SK-N-MC (cell line): Measurements from ENCODE around the gene TRIML2.

Source experiments
- DNase-seq: peaks from one replicate; pipeline ENCODE4 v3.0.0-alpha.2; 2011; ENCODE audit warnings: low read depth, low spot score
- H3K27ac ChIP-seq: fragments of 200-600 bp; sonication (generic); 2 replicates; pipeline ENCODE4 v1.5.1; 2016; ENCODE audit warnings: mixed run types
- H3K36me3 ChIP-seq: fragments of 200-600 bp; sonication (generic); 2 replicates; pipeline ENCODE4 v1.6.1; 2017; ENCODE audit warnings: antibody characterized with exemption, low read length, mixed read lengths; ENCODE audit not compliant: insufficient read depth
- H3K4me3 ChIP-seq: fragments of 200-600 bp; sonication (generic); 2 replicates; pipeline ENCODE4 v1.5.1; 2016
- H3K9ac ChIP-seq: fragments of 200-600 bp; sonication (generic); 2 replicates; pipeline ENCODE4 v1.8.0; 2017; ENCODE audit warnings: mixed run types, mixed read lengths; ENCODE audit not compliant: insufficient read length
- H3K9me3 ChIP-seq: fragments of 200-600 bp; sonication (generic); 2 replicates; pipeline ENCODE4 v1.6.1; 2017; ENCODE audit warnings: low read depth, mild to moderate bottlenecking, antibody characterized with exemption, low read length, moderate library complexity, mixed read lengths
- EZH2 ChIP-seq: fragments of 200-600 bp; sonication (generic); IDR thresholded peaks from one replicate; pipeline ENCODE4 v1.6.1; 2017; ENCODE audit warnings: antibody characterized with exemption
- FOXP2 ChIP-seq: optimal IDR thresholded peaks from 2 replicates; pipeline ENCODE3; 2011; ENCODE audit warnings: mild to moderate bottlenecking, moderate library complexity; ENCODE audit not compliant: insufficient read depth; ENCODE audit errors: extremely low read length, control extremely low read depth
- POLR2AphosphoS5 ChIP-seq: IDR thresholded peaks from 2 replicates; pipeline ENCODE4 v1.6.1; 2012; ENCODE audit warnings: mild to moderate bottlenecking, low read depth, low read length, borderline replicate concordance

TRIML2 gene, protein sequence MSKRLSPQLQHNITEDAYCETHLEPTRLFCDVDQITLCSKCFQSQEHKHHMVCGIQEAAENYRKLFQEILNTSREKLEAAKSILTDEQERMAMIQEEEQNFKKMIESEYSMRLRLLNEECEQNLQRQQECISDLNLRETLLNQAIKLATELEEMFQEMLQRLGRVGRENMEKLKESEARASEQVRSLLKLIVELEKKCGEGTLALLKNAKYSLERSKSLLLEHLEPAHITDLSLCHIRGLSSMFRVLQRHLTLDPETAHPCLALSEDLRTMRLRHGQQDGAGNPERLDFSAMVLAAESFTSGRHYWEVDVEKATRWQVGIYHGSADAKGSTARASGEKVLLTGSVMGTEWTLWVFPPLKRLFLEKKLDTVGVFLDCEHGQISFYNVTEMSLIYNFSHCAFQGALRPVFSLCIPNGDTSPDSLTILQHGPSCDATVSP

DNA sequence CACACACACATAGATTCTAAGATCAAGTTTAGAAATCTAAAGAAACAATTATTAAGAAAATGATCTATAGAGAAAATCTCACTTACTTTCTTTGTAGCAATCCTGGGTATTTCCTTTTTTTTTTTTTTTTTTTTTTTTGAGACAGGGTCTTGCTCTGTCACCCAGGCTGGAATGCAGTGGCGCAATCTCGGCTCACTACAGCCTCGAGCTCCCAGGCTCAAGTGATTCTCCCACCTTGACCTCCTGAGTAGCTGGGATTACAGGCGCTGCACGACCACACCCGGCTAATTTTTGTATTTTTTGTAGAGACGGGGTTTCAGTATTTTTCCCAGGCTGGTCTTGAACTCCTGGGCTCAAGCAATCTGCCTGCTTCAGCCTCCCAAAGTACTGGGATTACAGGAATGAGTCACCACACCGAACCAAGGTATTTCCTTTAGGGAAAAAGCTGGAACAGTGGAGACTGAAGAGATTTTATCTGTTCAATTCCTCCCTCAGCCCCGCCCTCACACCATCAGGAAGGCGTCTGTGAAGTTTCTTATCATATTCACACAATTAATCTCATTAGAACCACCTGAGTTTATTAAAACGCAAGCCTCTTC is at the start of gene TRIML2:
Gene TRIML2, minus strand, starts transcription at position 447 of the 599 bp plus-strand sequence. CDS start 4,235 bp downstream, outside the sequence.
- TF ChIP-seq POLR2AphosphoS5 (no peak), EZH2 (no peak), FOXP2 (no peak)
- Histone ChIP-seq H3K27ac (no peak within 1 kb of the TSS), H3K9me3 (no peaks in the 10 kb centered on the region), H3K9ac (no peak within 1 kb of the TSS), H3K36me3 (no peaks in the 10 kb centered on the region), H3K4me3 (no peak within 1 kb of the TSS)
- DNase-seq, result no peak

DNA sequence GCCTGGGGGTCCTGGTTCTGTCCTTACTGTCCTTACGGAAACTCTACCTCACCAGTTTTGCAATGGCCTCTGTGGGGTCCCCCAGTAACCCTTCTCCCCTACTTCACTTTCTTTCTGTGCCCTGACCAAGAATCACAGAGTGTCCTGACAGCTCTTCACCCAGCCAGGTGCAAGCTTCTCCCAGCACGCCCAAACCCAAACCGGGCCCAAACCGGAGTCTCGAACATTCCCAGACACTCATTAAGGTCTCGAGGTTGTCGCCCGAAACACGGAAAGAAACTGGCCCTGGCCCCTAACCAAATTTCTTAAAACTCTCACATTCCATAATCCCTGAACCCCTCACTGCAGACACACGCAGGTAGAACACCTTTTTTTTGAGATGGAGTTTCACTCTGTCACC is 48.9 kb upstream of the TRIML2 start:
- DNase-seq, result no peak
- Histone ChIP-seq H3K9me3 (no peaks in the 10 kb centered on the region), H3K9ac (no peak overlapping the region), H3K4me3 (no peak overlapping the region), H3K27ac (no peak overlapping the region), H3K36me3 (no peaks in the 10 kb centered on the region)
- TF ChIP-seq FOXP2 (no peak), EZH2 (no peak), POLR2AphosphoS5 (no peak)

DNA sequence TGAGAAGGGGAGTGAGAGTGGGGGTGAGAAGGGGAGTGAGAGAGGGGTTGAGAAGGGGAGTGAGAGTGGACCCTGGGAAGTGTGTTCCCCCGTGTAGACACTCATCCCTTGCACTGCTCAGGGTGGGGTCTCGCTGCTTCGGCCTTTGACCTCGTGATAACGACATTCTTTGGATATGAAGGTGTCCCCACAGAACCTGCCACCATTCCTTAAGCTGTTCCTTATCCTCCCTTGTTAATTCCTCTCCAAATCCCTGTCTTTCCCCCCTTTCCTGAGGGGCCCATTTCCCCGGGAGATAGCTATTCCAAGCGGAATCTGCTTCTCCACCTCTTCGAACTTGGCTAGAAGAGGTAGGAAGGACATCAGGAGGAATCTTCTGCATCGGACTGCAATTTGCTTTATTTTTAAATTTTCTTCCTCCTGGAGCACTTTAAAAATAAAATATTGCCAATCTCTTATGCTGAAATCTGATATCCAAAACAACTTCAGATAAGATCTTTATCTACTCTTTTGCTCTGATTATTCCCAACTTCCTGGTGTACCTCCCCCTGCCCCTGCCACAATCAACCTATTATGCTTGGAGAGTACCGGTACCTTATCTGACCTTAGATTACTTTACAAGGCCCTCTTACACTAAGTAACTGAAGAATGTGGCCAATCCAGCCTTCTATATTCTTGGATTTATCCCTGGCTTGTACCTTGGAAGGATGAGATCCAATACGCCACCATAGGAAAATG is 45.4 kb upstream of the TRIML2 start:
- no peak overlapping the region for H3K27ac ChIP-seq
- no peak overlapping the region for H3K9ac ChIP-seq
- TF ChIP-seq EZH2 (no peak), POLR2AphosphoS5 (no peak), FOXP2 (no peak)
- no peak for DNase-seq
- no peak overlapping the region for H3K4me3 ChIP-seq
- no peaks in the 10 kb centered on the region for H3K36me3 ChIP-seq
- H3K9me3 ChIP-seq, result no peaks in the 10 kb centered on the region

DNA sequence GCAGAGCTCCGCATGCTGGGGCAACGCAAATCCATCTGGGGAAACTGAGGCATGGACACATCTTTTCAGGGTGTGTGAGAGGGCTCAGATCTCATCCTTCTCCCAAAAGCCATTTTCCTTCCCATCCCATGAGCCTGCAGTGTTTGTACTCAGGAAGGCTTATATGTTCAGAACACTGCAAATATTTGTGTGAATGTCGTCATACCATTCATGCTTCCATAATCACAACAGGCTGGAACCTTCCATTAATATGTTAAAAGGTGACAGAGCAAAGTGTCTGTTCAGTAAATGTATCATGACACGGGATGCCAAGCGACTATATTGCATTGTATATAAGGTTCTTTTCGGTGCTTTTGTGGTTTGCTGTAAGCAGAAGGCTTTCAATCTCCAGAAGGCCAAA is 38.4 kb upstream of the TRIML2 start:
- TF ChIP-seq FOXP2 (no peak), EZH2 (no peak), POLR2AphosphoS5 (no peak)
- H3K27ac ChIP-seq, result no peak overlapping the region
- H3K36me3 ChIP-seq, result no peaks in the 10 kb centered on the region
- H3K9ac ChIP-seq, result no peak overlapping the region
- no peak overlapping the region for H3K4me3 ChIP-seq
- DNase-seq, result no peak
- H3K9me3 ChIP-seq, result no peaks in the 10 kb centered on the region

DNA sequence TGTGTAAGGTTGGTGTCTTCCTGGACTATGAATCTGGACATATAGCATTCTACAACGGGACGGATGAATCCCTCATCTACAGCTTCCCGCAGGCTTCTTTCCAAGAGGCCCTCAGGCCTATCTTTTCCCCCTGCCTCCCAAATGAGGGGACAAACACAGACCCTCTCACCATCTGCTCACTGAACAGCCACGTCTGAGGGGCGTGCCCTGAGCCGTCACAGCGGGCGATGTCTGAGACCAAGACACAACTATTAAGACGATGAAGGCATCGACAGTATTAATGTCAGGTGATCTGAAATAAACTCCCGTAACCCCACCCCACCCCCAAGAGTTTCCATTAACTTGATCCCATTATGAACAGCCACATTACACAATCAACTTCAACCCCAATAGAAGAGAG is 37.8 kb upstream of the TRIML2 start:
- Histone ChIP-seq H3K36me3 (no peaks in the 10 kb centered on the region), H3K27ac (no peak overlapping the region), H3K4me3 (no peak overlapping the region), H3K9ac (no peak overlapping the region), H3K9me3 (no peaks in the 10 kb centered on the region)
- no peak for DNase-seq
- TF ChIP-seq FOXP2 (no peak), POLR2AphosphoS5 (no peak), EZH2 (no peak)

DNA sequence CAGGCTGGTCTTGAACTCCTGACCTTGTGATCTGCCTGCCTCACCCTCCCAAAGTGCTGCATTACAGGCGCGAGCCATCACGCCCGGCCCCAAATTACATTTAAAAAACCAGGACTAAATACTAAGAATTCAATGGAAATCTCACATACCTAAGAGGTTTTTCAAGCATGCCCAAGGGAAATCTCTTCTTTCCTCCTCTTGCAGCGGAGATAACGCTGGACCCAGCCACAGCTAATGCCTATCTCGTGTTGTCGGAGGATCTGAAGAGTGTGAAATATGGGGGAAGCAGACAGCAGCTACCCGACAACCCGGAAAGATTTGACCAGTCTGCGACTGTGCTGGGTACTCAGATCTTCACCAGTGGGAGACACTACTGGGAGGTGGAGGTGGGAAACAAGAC is 37.2 kb upstream of the TRIML2 start:
- no peak overlapping the region for H3K4me3 ChIP-seq
- no peak for TF ChIP-seq EZH2
- TF ChIP-seq FOXP2, result no peak
- no peak for TF ChIP-seq POLR2AphosphoS5
- no peak overlapping the region for H3K9ac ChIP-seq
- DNase-seq, result no peak
- no peak overlapping the region for H3K27ac ChIP-seq
- H3K9me3 ChIP-seq, result no peaks in the 10 kb centered on the region
- H3K36me3 ChIP-seq, result no peaks in the 10 kb centered on the region

DNA sequence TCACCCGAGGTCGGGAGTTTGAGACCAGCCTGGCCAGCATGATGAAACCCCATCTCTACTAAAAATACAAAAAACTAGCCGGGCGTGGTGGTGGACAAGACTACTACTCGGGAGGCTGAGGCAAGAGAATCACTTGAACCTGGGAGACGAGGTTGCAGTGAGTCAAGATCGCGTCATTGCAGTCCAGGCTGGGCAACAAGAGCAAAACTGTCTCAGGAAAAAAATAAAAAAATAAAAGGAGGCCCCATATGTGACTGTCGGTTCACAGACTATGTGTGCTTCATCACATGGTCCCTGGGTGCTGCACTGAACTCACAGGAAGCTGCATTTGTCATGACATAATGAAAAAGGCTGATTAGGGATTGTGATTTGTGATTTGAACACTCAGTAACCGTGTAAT is 36.2 kb upstream of the TRIML2 start:
- no peak for DNase-seq
- H3K9ac ChIP-seq, result no peak overlapping the region
- TF ChIP-seq POLR2AphosphoS5 (no peak), EZH2 (no peak), FOXP2 (no peak)
- H3K4me3 ChIP-seq, result no peak overlapping the region
- H3K27ac ChIP-seq, result no peak overlapping the region
- H3K36me3 ChIP-seq, result no peaks in the 10 kb centered on the region
- H3K9me3 ChIP-seq, result no peaks in the 10 kb centered on the region

DNA sequence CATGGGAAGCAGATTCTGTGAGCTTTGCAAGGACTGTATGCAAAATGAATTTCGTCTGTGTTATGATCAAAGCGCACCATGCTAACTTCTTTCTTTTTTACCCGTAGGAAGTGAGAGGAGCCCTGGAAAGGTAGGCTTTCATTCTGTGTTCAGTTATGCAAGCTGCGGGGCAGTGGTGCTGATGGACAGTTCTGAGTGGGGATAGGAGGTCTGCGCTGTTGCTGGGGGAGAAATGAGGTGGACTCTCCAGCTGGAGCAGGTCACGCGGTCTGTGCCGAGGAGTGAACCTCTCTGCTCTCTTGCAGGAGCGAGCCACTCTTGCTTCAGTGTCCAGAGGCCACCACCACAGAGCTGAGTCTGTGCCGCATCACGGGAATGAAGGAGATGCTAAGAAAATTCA is 34.3 kb upstream of the TRIML2 start:
- TF ChIP-seq FOXP2, result no peak
- TF ChIP-seq EZH2, result no peak
- no peak for TF ChIP-seq POLR2AphosphoS5
- DNase-seq, result no peak
- Histone ChIP-seq H3K9me3 (no peaks in the 10 kb centered on the region), H3K9ac (no peak overlapping the region), H3K36me3 (no peaks in the 10 kb centered on the region), H3K4me3 (no peak overlapping the region), H3K27ac (no peak overlapping the region)
